GM13977 (cell line): ENCODE data around the gene STMN1.

ENCODE experiments used
- DNase-seq: peaks from one replicate; pipeline ENCODE4 v3.0.0; 2012; ENCODE audit warnings: low spot score
- CTCF ChIP-seq: IDR thresholded peaks from 2 replicates; pipeline ENCODE4 v1.5.1; 2012; ENCODE audit warnings: mild to moderate bottlenecking, control low read depth; ENCODE audit not compliant: insufficient read depth; ENCODE audit errors: extremely low read depth, missing control alignments
- in situ Hi-C: fragments of 300-500 bp; cut with MboI; formaldehyde crosslinking; loops from one replicate; pipeline ENCODE4 v1.12.0; 2022; ENCODE audit warnings: low sequenced_read_pairs, low pct_unique_long_range_greater_than_20kb, mixed read lengths, inconsistent platforms; ENCODE audit not compliant: unreplicated experiment

STMN1 gene

GRCh38 chr1:25858494-25858893, 47.7 kb downstream of the STMN1 start:
- in situ Hi-C loops = no loop called here
- TF ChIP-seq CTCF = no peak
- DNase-seq = no peak

- no peak for DNase-seq
- in situ Hi-C loops = no loop called here
- no peak for TF ChIP-seq CTCF
Measured at GRCh38 chr1:25856856-25857255, 49.4 kb downstream of the STMN1 start.

- no peak for TF ChIP-seq CTCF
- no peak for DNase-seq
- in situ Hi-C loops = no loop called here
Measured at GRCh38 chr1:25854554-25854953, 51.7 kb downstream of the STMN1 start.
